GM23338 (cell line): ENCODE results near the gene CASP10.

Experiments used
- CTCF ChIP-seq, 2 experiments: fragments of 200-600 bp in 1 of 2; sonication (generic) in 1 of 2; conservative IDR thresholded peaks; 2 replicates each; pipeline versions ENCODE4 v1.5.1 to v1.6.1; 2016 to 2017; ENCODE audit warnings: antibody characterized with exemption in 2 of 2, low read depth in 2 of 2, mild to moderate bottlenecking in 2 of 2, moderate library complexity in 1 of 2
- EZH2 ChIP-seq: fragments of 200-600 bp; sonication (generic); IDR thresholded peaks from one replicate; pipeline ENCODE4 v1.8.0; 2017; ENCODE audit warnings: antibody characterized with exemption, mild to moderate bottlenecking, low read depth; ENCODE audit not compliant: unreplicated experiment
- EZH2phosphoT487 ChIP-seq: fragments of 200-600 bp; sonication (generic); IDR thresholded peaks from one replicate; pipeline ENCODE4 v1.8.1; 2018; ENCODE audit warnings: antibody characterized with exemption; ENCODE audit not compliant: unreplicated experiment
- JUNB ChIP-seq: IDR thresholded peaks from one replicate; pipeline ENCODE4 v1.6.1; 2016; ENCODE audit warnings: antibody characterized with exemption; ENCODE audit not compliant: unreplicated experiment
- POLR2AphosphoS5 ChIP-seq: IDR thresholded peaks from 2 replicates; pipeline ENCODE4 v1.6.1; 2016; ENCODE audit warnings: antibody characterized with exemption, low read depth
- REST ChIP-seq: IDR thresholded peaks from one replicate; pipeline ENCODE4 v1.6.1; 2018; ENCODE audit warnings: antibody characterized with exemption; ENCODE audit not compliant: unreplicated experiment

- TF ChIP-seq CTCF (conservative IDR thresholded peaks at IDR 0.05; ENCODE audit: low read depth in 2 of 2) (peak; percentile 73 to 74), EZH2phosphoT487 (no peak), JUNB (no peak), EZH2 (no peak), POLR2AphosphoS5 (no peak), REST (no peak)
Measured at GRCh38 chr2:201235860-201236811, 53.2 kb downstream of the CASP10 start.
